SW480 (cell line): ENCODE data around the gene SIGLEC11.
A peak's percentile ranks its signal among the peaks of the same experiment; 100 is the strongest.
"Not testable (repeated sequence)": the region's sequence is repeated elsewhere in the genome, so short reads cannot be mapped to it uniquely, and the experiment has no call there.

Source experiments
- DNase-seq: peaks from one replicate; pipeline ENCODE4 v3.0.0-alpha.2; 2016; ENCODE audit warnings: low spot score

SIGLEC11 gene, protein sequence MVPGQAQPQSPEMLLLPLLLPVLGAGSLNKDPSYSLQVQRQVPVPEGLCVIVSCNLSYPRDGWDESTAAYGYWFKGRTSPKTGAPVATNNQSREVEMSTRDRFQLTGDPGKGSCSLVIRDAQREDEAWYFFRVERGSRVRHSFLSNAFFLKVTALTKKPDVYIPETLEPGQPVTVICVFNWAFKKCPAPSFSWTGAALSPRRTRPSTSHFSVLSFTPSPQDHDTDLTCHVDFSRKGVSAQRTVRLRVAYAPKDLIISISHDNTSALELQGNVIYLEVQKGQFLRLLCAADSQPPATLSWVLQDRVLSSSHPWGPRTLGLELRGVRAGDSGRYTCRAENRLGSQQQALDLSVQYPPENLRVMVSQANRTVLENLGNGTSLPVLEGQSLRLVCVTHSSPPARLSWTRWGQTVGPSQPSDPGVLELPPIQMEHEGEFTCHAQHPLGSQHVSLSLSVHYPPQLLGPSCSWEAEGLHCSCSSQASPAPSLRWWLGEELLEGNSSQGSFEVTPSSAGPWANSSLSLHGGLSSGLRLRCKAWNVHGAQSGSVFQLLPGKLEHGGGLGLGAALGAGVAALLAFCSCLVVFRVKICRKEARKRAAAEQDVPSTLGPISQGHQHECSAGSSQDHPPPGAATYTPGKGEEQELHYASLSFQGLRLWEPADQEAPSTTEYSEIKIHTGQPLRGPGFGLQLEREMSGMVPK

DNA sequence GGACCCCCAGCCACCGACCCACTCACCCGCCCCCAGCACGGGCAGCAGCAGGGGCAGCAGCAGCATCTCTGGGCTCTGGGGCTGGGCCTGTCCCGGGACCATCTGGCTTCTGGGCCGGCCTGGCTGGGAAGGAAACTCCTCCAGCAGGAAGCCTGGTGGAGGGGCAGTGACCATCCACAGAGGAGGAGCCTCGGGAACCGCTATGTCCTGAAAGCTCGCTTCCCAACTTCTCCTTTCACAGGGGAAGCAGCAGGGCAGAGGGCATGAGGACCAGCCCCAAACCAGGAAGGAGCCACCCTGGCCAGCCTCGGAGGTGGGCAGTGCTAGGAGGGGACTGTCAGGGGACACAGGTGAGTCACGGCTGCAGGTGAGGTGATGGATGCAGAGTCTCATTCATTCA is at the start of gene SIGLEC11:
TSS of gene SIGLEC11 (minus strand) at position 193 of the 400 bp plus-strand sequence. CDS start at position 102, 91 bp downstream.
- DNase-seq = not testable (repeated sequence)

DNA sequence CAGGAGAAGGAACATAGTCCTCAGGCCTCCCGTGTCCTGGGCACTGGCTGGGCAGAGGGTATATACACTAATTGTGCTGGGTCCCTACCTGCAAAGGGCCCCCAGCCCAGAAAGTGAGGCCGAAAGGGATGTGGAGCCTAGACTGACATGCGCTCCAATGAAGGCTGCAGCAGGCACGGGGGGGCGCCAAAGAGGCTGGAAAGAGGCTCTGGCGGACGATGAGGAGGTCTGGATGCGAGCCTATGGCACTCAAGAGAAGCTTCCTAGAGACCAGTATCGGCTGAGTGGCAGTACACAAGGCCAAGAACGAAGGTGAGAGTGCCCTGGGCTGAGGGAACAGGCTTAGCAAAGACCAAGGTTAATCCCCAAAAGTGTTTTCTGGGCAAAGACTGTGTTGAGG is 47.6 kb upstream of the SIGLEC11 start:
- no peak for DNase-seq

DNA sequence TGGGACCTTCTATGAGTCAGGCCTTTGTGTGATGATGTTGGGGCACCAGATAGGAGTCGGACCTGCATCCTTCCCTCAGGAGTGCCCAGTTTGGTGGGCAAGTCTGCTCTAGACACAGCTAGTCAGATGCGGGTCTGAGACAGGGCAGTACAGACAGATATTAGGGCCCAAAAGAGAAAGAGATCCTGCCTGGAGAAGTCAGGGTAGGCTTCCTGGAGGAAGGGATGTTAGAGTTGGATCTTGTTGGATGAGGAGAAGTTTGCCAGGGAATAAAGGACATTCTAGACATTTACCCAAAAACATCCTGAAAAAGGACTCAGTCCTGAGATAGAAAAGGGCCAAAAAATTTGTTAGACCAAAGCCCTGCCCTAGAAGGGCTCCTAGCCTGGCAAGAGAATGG is 47.0 kb upstream of the SIGLEC11 start:
- no peak for DNase-seq

DNA sequence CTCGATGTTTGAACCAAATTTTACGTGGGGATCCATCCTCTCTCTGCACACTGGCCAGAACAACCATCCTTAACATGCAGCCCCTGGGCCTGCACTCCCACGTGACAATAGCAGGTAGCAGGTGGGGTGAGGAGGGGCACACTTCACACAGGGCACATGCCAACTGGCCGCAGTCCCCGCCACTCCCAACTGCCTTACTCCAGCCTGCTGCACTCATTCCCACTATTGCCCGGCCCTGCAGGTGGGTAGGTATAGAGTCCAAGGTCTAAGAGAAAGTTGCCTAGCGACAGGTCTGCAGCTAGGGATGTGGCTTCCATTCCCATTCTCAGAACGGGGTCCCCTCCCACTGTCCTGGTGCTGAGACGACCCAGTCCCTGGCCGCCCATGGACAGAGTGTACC is 46.2 kb upstream of the SIGLEC11 start:
- no peak for DNase-seq

DNA sequence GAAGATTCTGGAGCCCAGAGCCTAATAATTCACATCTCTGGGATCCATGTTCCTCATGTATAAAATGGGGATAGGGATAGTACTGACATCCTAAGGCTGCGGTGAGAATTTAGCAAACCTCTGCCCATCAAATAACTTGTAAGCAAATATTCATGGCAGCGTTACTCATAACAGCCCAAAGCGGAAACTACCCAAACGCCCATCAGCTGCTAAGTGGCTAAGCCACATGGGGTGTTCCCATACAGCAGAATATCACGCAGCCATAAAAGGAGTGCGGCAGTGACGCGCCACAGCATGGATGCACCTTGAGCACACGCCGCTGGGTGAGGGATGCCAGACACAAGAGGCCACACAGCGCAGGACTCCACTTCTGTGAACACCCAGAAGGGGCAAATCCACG is 44.5 kb upstream of the SIGLEC11 start:
- no peak for DNase-seq

DNA sequence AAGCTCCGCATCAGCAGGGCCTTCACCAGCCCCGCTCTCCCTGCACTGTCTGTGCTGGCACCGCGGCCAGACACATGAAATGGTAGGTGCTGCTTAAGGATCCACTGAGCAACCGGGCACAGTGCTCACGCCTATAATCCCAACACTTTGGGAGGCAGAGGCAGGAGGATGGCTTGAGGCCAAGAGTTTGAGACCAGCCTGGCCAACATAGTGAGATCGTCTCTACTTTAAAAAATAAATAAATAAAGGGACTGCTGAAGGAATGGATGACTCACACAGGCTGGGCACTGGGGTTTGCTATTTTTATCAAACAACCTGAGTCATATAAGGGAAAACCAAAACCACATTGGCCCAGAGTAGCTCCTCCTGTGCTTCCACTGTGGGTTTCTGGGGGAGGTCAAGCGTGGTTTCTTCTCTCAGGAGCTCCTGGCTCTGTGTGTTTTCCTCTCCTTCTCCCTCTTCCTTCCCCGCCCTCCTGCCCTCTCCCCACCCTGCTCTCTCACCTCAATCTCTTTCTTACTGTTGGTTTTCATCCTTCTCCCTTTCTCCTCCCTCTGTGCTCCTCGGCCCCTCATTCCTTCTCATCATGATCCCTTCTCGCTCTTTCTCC is 42.9 kb upstream of the SIGLEC11 start:
- DNase-seq = peak; percentile 94

DNA sequence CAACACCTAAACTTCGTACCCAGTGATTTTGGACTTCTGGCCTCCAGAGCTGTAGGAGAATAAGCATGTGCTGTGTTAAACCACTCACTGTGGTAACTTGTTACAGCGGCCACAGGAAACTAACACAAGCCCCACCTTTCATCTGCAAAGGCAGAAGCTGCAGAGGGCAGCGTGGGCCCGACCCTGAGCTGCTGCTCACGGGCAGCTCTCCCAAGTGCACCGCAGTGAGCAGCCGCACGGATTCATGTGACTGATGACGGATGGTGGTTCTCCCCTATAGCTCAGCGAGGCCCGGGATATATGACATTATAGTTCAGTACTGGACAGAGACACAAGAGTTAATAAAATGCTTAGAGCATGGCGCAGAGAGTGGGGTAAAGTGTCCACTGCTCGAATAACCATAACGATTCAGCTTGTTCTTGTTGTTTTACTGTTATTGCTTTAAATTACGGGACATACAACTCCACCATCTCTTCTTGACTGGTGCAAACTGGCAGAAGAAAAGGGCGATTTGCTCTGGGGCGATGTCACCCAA is 42.3 kb upstream of the SIGLEC11 start:
- DNase-seq = no peak

DNA sequence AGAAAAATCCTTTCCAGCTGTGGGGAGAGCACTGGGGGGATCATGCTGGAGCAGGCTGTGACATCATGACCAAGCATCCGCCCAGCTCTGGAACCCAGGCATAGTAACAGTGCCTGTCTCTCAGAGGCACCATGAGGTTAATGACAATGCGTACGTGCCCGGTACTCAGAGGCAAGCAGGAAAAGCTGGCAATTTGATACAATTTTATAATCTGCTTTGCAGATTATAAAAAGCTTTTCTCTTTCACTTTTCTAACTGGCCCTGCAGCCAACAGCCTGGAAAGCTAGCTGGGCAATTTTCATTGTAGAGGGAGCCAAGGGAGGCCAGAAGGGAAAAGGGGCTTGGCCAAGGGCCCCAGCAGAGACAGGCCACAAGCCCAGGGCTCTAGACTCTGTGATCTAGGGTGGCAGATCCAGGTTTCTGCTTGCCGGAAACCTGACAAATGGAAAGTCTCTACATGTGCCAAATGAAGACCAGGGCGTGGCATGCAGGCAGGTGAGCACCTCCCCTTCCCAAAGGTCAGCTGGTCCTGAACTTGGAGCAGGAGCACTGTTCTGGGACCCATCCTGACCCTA is 41.5 kb upstream of the SIGLEC11 start:
- DNase-seq = no peak

DNA sequence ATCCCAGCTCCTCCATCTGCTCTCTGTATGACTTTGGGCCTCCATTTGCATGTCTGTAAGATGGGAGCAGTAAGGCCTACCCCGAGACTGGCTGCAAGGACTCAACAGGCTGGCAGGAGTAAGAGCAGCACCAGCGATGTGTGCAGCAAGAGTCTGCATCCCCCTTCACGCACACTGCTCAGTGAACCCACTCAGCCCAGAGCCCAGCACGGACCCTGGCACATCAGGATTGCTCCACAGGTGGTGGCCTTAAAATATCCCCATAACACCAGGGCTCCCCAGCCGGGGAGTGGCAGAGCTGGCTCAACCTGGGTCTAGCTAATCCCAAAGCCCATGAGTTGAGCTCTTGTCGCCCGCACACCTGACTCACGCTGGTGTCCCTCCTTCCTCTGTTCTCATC is 40.8 kb upstream of the SIGLEC11 start:
- DNase-seq = no peak

DNA sequence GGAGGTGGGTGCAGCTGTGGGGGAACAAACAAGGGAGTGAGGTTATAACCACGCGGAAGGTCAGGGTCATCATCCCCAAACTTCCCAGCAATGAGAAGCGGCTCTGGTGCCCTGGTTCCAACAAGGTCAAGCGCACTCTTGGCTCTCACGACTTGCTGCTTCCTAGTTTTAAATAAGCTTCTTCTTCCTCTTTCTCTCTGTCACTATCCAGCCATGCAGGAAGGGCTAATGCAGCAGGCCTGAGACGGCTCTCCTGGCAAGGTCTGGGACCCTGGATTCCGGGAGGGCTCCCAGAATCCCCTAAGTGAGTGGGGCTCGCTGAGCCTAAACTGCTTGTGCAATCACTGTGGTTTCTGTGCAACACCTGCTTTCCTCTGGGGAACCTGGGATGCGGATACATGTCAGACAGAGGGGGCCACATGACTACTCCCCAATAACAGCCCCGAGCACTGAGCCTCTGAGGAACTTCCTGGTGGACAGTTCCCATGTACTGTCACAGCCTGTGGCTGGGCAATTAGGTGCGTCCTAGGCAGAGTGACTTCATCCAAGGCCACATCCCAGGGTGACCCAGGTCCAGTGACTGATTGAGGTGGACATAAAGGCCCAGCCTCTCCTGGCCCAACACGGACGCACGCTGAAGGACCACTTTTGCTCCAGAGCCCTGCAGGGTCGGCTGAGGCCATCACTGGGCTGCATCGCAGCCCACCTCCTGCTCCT is 40.0 kb upstream of the SIGLEC11 start:
- no peak for DNase-seq

DNA sequence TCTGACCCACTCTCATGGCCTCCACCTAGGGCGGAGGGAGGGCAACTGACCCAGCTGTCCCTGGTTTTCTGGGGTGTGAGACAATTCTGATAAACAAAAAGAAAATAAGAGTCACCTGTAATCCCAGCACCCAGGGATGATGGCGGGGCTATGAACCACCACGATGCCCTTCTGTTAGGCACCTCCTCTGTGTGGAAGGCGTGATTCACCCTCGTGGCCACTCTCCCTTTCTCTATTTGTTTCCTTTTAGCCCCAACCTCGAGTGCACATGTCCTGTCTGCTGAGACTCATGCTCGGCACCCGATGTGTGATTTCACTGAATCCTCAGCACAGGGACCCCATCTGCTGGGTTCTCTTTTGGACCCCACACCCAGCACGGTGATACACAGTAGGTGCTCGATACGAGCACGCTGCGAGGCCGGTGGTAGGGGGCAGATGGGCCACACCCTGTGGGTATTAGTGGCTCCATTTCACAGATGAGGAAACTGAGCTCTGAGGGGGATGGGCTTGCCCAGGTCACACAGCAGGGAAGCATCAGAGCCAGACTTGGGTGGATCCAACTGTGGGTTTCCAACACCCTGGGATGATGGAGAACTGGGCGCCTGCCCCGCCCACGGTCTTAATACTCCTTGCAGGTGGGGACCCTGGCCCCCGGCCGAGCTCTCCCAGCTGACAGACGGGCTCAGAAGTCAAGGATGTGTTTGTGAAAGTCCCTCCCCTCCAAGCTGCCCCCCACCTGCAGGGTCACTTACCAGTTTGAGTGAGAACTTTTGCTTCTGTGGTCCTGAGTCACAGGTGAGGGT is 39.3 kb upstream of the SIGLEC11 start:
- DNase-seq = no peak

DNA sequence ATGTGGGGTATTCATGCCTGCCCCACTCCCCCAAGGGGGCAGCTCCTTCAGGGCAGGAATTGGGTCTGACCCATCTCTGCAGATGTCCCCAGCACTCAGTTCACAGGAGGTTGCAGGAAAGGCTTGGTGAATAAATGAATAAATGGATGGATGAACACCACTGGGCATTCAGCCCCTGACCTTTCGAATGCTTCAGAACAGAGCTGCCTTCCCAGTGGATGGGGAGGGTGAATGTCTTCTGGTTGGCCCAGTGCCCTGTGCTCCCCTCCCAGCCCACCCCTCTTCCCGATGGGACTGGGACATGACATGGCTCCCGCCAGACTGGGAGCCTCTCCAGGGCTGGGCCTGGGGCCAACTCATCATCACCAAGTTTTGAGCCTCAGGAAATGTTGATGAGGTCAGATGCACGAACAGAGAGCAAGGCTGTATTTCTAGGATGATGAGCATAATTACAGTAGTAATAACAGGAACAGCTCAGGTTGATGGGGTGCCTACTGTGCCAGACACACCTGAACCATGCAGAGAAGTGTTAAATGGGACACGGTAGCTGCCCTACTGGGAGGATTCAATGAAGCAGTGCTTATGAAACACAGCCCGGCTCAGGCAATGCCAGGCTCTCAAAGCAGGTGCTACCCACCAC is 38.5 kb upstream of the SIGLEC11 start:
- no peak for DNase-seq

DNA sequence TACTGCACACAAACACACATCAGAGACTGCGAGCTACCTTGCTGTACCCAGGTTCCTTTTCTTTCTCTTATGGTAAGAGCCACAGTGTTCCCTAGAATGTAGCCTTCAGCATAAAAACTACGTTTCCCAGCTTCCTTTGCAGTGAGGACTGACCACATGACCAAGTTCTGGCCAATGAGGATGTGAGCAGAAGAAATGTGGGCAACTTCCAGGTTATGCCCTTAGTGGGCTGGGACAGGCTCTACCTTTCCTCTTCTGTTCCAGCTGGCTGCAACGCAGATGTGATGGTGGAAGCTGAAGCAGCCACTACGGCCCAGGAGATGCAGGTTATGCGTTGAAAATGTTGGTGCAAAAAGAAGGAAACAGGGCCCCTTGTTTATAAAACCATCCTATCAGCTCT is 36.7 kb upstream of the SIGLEC11 start:
- peak; percentile 75 for DNase-seq

DNA sequence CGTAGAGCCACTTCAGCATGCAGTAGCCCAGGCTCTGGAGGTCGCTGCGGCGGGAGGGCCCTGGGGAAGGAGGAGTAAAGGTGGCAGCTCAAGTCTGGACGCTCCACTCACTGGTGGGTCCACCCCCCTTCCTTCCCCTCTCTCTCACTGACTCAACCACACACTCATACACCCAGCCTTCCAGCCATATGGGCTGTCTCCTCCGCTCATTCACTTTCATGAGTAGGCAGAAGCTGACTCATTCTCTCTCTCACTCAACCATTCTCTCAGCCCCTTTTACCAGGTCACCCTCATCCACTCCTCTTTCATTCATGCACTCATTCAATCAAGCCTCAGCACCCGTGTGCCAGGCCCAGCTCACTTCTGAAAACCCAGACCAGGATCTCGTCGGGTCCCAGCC is 27.5 kb upstream of the SIGLEC11 start:
- DNase-seq = no peak

DNA sequence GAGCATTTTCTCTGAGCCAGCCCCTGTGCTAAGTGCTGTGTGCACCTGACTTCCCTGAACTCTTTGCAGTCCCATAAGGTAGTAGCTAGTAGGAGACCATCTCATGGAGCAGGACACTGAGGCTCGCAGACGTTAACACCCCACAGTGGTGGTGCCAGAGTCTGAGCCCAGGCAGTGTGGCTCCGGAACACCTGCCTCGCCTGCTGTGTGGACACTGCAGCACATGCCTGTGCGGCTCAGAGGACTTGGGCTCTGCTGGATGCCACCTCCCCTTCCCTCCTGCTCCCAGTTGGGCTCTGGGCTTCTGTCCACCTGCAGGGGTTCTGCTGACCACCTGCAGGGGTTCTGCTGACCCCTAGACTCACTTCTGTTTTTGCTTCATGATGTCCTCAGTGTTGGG is 27.0 kb upstream of the SIGLEC11 start:
- DNase-seq = no peak

DNA sequence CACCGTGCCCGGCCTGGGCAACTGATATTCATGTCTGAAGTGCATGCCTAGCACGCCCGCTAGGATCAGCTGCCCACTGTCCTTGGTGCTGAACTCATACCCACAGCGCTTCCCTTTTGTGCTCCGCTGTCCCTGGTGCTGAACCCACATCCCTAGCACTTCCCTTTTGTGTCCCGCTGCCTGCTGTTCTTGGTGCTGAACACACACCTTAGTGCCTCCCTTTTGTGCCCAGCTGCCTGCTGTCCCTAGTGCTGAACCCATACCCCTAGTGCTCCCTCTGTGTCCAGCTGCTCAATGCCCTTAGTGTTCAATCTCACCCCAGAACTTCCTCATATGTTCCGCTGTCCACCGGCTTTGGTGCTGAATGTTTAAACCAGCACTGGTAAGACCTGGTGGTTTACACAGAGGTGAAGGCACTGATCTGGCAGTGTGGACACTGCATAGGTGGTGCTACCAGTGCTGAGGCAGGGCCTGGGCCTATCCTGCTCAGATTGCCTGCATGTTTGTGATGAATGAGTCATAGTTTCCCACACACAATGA is 26.3 kb upstream of the SIGLEC11 start:
- DNase-seq = peak; percentile 86

DNA sequence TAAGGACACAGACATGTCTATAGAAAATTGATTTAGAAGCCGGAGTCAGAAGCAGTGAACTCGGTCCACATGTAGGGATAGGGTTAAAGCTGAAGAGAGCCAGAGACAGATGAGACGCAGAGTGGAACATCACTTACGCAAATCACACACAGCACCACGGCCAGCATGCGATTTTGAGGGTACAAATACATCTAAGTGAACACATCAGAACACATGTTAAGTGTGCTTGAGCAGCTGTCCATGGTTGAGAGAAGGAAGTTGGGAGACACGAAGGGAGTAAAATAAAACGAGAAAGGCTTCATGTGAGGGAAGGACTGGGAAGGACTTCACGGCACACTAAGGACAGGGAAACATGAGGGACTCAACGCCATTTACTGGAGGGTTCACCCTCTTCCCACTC is 25.4 kb upstream of the SIGLEC11 start:
- DNase-seq = no peak

DNA sequence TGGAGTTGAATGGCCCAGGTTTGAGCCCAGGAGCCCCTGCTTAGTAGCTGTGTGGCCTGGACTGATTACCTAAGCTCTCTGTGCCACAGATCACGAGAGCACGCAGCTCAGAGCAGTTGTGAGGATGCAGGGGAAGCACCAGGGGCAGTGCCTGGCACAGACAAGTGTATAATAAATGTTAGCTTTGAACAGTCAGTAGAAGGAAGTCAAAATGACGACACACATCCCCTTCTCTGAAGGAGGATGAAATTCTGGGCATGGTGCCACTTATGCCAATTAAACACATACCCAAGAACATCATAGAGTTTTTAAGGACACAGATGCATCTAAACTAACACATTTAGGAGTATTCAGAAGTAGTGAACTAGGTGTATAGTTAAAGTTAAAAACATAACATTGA is 24.9 kb upstream of the SIGLEC11 start:
- DNase-seq = no peak

DNA sequence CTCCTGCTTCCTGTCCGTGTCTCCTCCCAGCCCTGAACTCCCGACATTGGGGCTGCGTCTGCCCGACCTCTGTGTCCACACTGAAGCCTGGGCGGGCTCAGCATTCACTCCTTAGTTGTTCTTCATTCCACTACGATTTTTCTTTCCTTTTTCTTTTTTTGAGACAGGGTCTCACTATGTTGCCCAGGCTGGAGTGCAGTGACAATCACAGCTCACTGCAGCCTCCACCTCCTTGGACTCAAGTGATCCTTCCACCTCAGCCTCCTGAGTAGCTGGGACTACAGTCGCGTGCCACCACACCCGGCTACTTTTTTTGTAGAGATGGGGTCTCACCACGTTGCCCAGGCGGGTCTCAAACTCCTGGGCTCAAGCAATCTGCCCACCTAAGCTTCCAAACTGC is 23.5 kb upstream of the SIGLEC11 start:
- no peak for DNase-seq

DNA sequence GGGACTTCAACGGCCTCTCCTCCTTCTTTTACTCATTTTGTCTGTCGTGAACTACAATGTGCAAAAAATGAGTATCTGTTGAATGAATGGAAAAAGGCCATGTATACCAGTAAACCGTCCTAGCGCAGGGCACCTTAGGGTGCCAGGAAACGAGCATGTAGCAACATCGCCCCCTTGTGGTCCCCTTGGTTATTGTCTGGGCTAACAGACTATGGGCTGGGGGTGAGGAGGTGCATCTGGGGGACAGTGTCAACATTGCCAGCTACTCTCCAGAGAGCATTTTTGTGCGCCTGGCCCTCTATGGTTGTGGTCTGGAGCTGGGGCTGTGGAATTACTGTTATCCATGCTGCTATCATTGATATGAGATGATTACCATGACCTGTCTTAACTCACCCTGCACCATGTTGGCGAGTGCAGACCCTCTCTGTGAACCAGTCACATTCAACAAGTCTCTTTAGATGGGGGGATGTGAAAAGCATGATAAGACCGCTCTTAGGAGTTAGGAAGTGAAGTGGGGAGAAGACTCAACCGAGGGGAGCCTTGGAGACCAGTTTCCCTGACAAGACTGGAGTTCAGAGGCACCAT is 22.8 kb upstream of the SIGLEC11 start:
- peak; percentile 60 for DNase-seq
